Activated CD4-positive, alpha-beta T cell treated with anti-CD3 and anti-CD28 coated beads, Interleukin-2, amount 10 ng/mL, durations not matched to agents 24 days and 14 days (primary cell): Measurements from ENCODE around the gene USP35. TPM values are rescaled to one million over a fixed set of nuclear protein-coding genes. Genes with fewer than 3 reads are reported as not detected.
"Not testable (repeated sequence)": the region's sequence is repeated elsewhere in the genome, so short reads cannot be mapped to it uniquely, and the experiment has no call there.

Experiments used
- DNase-seq: peaks from one replicate; pipeline ENCODE4 v3.0.0; 2022
- H3K27ac Mint-ChIP-seq: one replicate; pipeline ENCODE4 v1.8.0; 2022; ENCODE audit warnings: mild to moderate bottlenecking, mixed read lengths
- H3K27me3 Mint-ChIP-seq: one replicate; pipeline ENCODE4 v1.8.0; 2022; ENCODE audit warnings: mixed read lengths
- H3K36me3 Mint-ChIP-seq: one replicate; pipeline ENCODE4 v1.8.0; 2022; ENCODE audit warnings: low read depth, mild to moderate bottlenecking, mixed read lengths
- H3K4me1 Mint-ChIP-seq: one replicate; pipeline ENCODE4 v1.8.0; 2021; ENCODE audit warnings: mixed read lengths
- H3K4me3 Mint-ChIP-seq: one replicate; pipeline ENCODE4 v1.8.0; 2022; ENCODE audit warnings: mild to moderate bottlenecking, moderate library complexity, mixed read lengths
- H3K9me3 Mint-ChIP-seq: one replicate; pipeline ENCODE4 v1.8.0; 2021; ENCODE audit warnings: mixed read lengths
- intact Hi-C: fragments of 100-400 bp; cut with micrococcal nuclease; formaldehyde crosslinking; loops from one replicate; pipeline ENCODE4 v1.15.1; 2023
- total RNA-seq: library from RNA; stranded (reverse); gene quantifications from 2 replicates; pipeline ENCODE4 v1.2.3, GENCODE V29; 2022

The USP35 gene
- total RNA-seq, 1 donor from 2014 or later: 13.1 TPM

- Mint-ChIP-seq H3K4me3 (no peak overlapping the region), H3K4me1 (peaks cover 34% of the 10 kb centered on the region), H3K27ac (peak overlapping the region; percentile 49), H3K36me3 (peaks cover 64% of the 10 kb centered on the region), H3K9me3 (no peaks in the 10 kb centered on the region), H3K27me3 (no peaks in the 10 kb centered on the region)
- intact Hi-C loops: no loop called here
- no peak for DNase-seq
Measured at GRCh38 chr11:78220218-78221157, 31.8 kb downstream of the USP35 start.

- DNase-seq: no peak
- H3K36me3 Mint-ChIP-seq: peaks cover 61% of the 10 kb centered on the region
- peaks cover 40% of the 10 kb centered on the region for H3K4me1 Mint-ChIP-seq
- no peak overlapping the region for H3K4me3 Mint-ChIP-seq
- H3K27ac Mint-ChIP-seq: peak overlapping the region; percentile 17
- H3K27me3 Mint-ChIP-seq: no peaks in the 10 kb centered on the region
- no peaks in the 10 kb centered on the region for H3K9me3 Mint-ChIP-seq
- intact Hi-C loops: no loop called here
Measured at GRCh38 chr11:78221396-78222315, 32.9 kb downstream of the USP35 start.

- H3K4me3 Mint-ChIP-seq, H3K27ac Mint-ChIP-seq, intact Hi-C loops, H3K9me3 Mint-ChIP-seq, H3K27me3 Mint-ChIP-seq, DNase-seq: not testable (repeated sequence)
- Mint-ChIP-seq H3K4me1 (peaks cover 46% of the 10 kb centered on the region), H3K36me3 (peaks cover 56% of the 10 kb centered on the region)
Measured at GRCh38 chr11:78222726-78223125, 34.0 kb downstream of the USP35 start.

GRCh38 chr11:78223320-78223954 lies 34.7 kb downstream of the USP35 start:
- Mint-ChIP-seq H3K4me3 (no peak overlapping the region), H3K36me3 (peaks cover 51% of the 10 kb centered on the region), H3K27ac (peak overlapping the region; percentile 79), H3K4me1 (peaks cover 49% of the 10 kb centered on the region), H3K27me3 (no peaks in the 10 kb centered on the region), H3K9me3 (no peaks in the 10 kb centered on the region)
- no peak for DNase-seq
- intact Hi-C loops: no loop called here

- Mint-ChIP-seq H3K36me3 (peaks cover 54% of the 10 kb centered on the region), H3K4me3 (no peak overlapping the region), H3K27me3 (no peaks in the 10 kb centered on the region), H3K4me1 (peaks cover 55% of the 10 kb centered on the region), H3K9me3 (no peaks in the 10 kb centered on the region), H3K27ac (no peak overlapping the region)
- no peak for DNase-seq
- intact Hi-C loops: no loop called here
Measured at GRCh38 chr11:78224506-78224905, 35.8 kb downstream of the USP35 start.

- peak overlapping the region; percentile 61 for H3K27ac Mint-ChIP-seq
- no peak overlapping the region for H3K4me3 Mint-ChIP-seq
- H3K27me3 Mint-ChIP-seq: no peaks in the 10 kb centered on the region
- no peak for DNase-seq
- intact Hi-C loops: loop anchor here (5.0 kb wide), 1 partner anchor 102 kb away; no protein-coding TSS in a partner anchor
- H3K36me3 Mint-ChIP-seq: peaks cover 56% of the 10 kb centered on the region
- H3K9me3 Mint-ChIP-seq: no peaks in the 10 kb centered on the region
- H3K4me1 Mint-ChIP-seq: peaks cover 59% of the 10 kb centered on the region
Measured at GRCh38 chr11:78224906-78225420, 36.2 kb downstream of the USP35 start.

- Mint-ChIP-seq H3K27ac (peak overlapping the region; percentile 91), H3K36me3 (peaks cover 47% of the 10 kb centered on the region), H3K27me3 (no peaks in the 10 kb centered on the region), H3K9me3 (peaks cover 3% of the 10 kb centered on the region), H3K4me1 (peaks cover 61% of the 10 kb centered on the region), H3K4me3 (peak overlapping the region; percentile 13)
- DNase-seq: peak; percentile 67
- intact Hi-C loops: loop anchor here (1.0 to 5.0 kb wide), 6 partner anchors 24 to 416 kb away; partner anchors contain the start of genes KCTD21 and USP35
Measured at GRCh38 chr11:78226684-78227680, 38.3 kb downstream of the USP35 start.

- DNase-seq: no peak
- peaks cover 3% of the 10 kb centered on the region for H3K9me3 Mint-ChIP-seq
- intact Hi-C loops: loop anchor here (1.0 to 5.0 kb wide), 8 partner anchors 25 to 415 kb away; partner anchors contain the start of genes GAB2, KCTD21 and USP35
- H3K4me3 Mint-ChIP-seq: no peak overlapping the region
- no peaks in the 10 kb centered on the region for H3K27me3 Mint-ChIP-seq
- peaks cover 61% of the 10 kb centered on the region for H3K4me1 Mint-ChIP-seq
- peaks cover 43% of the 10 kb centered on the region for H3K36me3 Mint-ChIP-seq
- peak overlapping the region; percentile 91 for H3K27ac Mint-ChIP-seq
Measured at GRCh38 chr11:78227921-78228320, 39.2 kb downstream of the USP35 start.

GRCh38 chr11:78228467-78228866 lies 39.7 kb downstream of the USP35 start:
- intact Hi-C loops: loop anchor here (1.0 to 5.0 kb wide), 3 partner anchors 99 to 336 kb away; partner anchors contain the start of gene GAB2
- Mint-ChIP-seq H3K27ac (peak overlapping the region; percentile 31), H3K4me1 (peaks cover 59% of the 10 kb centered on the region)

GRCh38 chr11:78229106-78229505 lies 40.4 kb downstream of the USP35 start:
- H3K4me1 Mint-ChIP-seq: peaks cover 58% of the 10 kb centered on the region
- H3K27me3 Mint-ChIP-seq: no peaks in the 10 kb centered on the region
- H3K9me3 Mint-ChIP-seq: peaks cover 3% of the 10 kb centered on the region
- no peak for DNase-seq
- H3K36me3 Mint-ChIP-seq: peaks cover 36% of the 10 kb centered on the region
- no peak overlapping the region for H3K27ac Mint-ChIP-seq
- intact Hi-C loops: loop anchor here (5.0 kb wide), 1 partner anchor 98 kb away; no protein-coding TSS in a partner anchor
- no peak overlapping the region for H3K4me3 Mint-ChIP-seq

More at GRCh38 chr11:78228467-78228866, 39.7 kb downstream of the USP35 start:
- DNase-seq: peak; percentile 83
- no peak overlapping the region for H3K4me3 Mint-ChIP-seq
- no peaks in the 10 kb centered on the region for H3K27me3 Mint-ChIP-seq
- peaks cover 39% of the 10 kb centered on the region for H3K36me3 Mint-ChIP-seq
- H3K9me3 Mint-ChIP-seq: peaks cover 3% of the 10 kb centered on the region

- Mint-ChIP-seq H3K9me3 (peaks cover 3% of the 10 kb centered on the region), H3K4me3 (no peak overlapping the region), H3K4me1 (peaks cover 51% of the 10 kb centered on the region), H3K27me3 (no peaks in the 10 kb centered on the region), H3K36me3 (peaks cover 28% of the 10 kb centered on the region), H3K27ac (peak overlapping the region; percentile 48)
- intact Hi-C loops: no loop called here
- DNase-seq: no peak
Measured at GRCh38 chr11:78230161-78230877, 41.6 kb downstream of the USP35 start.
